GM08714 (cell line): Measurements from ENCODE around the gene PPT1.

Experiments
- H3K4me3 ChIP-seq: fragments of 200-500 bp; sonication (Bioruptor generic); 2 replicates; pipeline ENCODE4 v1.5.1; 2014; ENCODE audit warnings: mild to moderate bottlenecking, low read length, inconsistent platforms
- ZNF274 ChIP-seq: IDR thresholded peaks from 2 replicates; pipeline ENCODE4 v1.6.1; 2012; ENCODE audit warnings: mild to moderate bottlenecking, low read depth, low read length

Gene PPT1

DNA sequence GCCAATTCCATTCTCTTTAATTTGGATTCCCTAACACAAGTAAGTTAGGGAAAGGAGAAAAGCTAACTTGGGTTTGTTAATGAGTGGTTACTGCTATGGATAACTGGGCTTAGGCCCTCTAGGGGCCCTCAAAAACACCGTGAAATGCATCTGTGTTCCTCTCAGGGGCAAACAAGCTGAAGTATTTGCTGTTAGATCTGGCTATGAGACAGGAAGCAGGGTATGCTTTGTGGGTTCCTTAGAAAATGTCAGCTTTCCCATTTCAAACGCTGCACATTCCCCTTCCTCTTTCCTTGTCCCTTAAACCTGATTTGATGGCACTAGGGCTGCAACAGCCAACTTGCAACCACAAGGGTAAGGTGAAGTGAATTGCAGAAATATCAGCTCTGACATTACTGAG lies 62.2 kb downstream of the PPT1 start:
- H3K4me3 ChIP-seq = no peak overlapping the region
- TF ChIP-seq ZNF274 = no peak

DNA sequence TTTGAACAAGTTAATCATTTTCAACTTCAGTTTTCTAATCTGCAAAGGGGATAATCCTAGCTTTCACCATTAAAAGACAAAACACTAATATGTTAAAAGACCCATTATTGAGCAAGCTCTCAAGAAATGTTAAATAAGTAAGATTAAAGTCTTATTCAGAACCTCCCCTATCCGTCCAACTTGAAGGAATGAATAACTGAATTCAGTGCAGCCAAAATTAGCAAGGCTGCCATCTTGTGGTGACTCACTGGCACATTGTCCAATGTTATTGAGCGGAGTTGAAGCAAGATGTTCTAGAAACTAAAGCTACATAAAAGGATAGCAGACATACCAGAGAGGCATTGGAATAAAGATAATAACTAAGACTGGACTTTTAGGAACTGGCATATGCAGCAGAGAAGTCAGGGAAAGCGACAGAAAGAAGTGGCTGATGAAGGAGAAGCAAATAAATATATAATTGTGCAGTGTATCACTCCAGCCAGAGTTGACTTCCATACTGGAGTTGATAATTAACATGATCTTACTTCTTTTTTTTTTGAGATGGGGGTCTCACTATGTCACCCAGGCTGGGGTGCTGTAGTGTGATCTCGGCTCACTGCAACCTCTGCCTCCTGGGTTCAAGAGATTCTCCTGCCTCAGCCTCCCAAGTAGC lies 64.7 kb downstream of the PPT1 start:
- no peak for TF ChIP-seq ZNF274
- H3K4me3 ChIP-seq = no peak overlapping the region

DNA sequence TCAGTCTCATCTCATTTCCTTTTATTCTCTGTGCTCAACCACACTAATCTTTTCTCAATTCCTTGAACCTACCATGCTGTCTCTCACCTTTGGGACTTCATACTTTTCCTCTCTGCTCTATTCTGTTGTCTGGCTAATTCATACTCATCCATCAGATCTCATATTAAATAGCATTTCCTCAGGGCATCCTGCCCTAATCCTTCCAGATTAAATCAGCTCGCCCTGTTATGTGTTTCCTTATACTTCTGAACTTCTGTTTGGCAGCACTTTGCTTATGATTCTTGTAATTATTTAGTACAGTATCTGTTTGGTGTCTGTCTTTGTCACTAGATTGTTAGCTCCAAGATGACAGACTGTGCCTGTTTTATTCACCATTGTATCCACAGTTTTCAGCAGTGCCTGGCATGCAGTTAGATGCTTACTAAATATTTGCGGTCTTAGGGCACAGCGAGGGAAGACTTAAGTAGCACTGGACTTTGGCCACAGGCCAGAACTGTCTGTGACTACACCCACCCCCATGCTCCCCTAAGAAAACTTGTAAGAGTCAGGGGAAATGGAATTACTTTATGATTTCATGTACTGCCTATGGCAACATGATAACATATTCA lies 66.4 kb downstream of the PPT1 start:
- H3K4me3 ChIP-seq = no peak overlapping the region
- TF ChIP-seq ZNF274 = no peak

DNA sequence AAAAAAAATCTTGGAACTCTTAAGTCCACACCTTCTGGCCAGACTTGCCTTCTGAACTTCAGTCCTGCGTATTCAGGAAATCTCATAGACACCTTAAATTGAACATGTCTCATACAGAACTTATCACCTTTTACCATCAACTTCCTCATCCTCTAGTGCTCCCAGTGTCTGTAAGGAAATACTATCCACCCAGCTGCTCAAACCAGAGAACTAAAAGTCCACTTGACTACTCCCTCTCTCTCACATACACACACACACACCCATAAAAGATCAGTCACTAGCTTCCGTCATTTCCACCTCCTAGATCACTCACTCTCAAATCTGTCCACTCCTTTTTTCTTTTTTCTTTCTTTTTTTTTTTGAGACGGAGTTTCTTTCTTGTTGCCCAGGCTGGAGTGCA lies 67.4 kb downstream of the PPT1 start:
- no peak for TF ChIP-seq ZNF274

DNA sequence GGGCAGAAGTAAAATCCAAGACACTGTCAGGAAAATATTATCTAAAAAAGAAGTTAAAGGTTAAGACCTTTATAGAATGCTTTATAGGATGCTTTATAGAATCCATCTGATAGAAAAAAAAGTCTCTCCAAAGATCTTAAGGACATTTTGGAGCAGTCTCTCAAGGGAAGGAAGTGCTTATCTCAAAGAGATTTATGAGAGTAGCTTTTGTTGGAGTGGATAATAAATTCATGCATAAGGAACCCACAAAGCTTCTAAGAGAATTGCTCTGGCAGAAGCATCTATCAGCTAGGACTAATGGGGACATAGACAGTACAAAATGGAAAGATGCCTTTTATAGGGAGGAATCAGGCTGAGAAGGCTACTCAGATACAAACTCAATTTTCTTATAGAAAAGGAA lies 69.4 kb downstream of the PPT1 start:
- H3K4me3 ChIP-seq = no peak overlapping the region
- TF ChIP-seq ZNF274 = no peak

More for the DNA sequence above, 67.4 kb downstream of the PPT1 start:
- no peak overlapping the region for H3K4me3 ChIP-seq

DNA sequence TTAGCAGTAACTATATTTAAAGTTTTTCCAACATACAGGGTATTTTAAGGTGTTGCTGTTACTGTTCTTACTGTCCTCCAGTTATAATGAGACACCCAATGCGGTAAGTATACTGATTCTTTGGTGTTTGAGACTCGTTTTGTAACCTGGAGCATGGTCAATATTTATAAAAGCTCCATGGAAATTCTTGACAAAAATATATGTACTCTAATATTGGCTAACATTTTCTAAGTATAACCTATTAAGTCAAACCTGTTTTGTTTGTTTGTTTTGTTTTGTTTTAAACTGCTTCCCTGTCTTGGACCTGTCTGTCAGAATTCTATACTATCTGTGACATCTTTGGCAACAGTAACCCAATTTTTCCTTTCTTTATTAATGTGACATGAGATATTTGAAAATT lies 72.4 kb downstream of the PPT1 start:
- H3K4me3 ChIP-seq = no peak overlapping the region
- TF ChIP-seq ZNF274 = no peak

DNA sequence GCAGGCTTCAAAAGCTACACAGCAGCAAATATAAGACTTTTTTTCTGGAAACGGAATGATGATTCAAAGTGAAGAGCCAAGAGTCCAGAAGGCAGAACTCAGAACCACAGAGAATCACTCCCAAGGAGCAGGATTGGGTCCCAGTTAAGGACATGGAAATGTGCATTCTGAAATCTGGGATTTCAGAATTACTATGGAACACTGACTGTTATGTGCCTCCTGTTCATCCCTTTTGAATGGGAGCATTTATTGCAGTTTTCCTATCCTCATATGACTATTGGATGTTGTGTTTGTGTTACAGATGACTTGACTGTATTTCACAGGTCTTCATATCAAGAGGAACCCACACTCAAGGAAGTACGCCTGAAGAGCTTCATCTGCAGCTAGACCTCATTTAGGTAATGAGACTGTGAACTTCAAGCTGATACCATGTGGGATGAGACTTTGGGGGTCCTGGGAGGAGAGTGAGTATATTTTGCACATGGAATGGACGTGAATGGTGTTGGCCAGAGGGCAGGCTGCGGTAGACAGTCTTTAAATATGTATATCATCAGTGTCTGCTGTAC lies 73.6 kb downstream of the PPT1 start:
- TF ChIP-seq ZNF274 = no peak
- no peak overlapping the region for H3K4me3 ChIP-seq
